GM19438 (cell line): Measurements from ENCODE around the gene CDH1.

Experiments
- ATAC-seq: cut with Tn5 transposase; IDR thresholded peaks from one replicate; pipeline ENCODE4 v1.9.1; 2021; ENCODE audit warnings: low read depth; ENCODE audit not compliant: unreplicated experiment

CDH1 gene

GRCh38 chr16:68759062-68759461, 22.0 kb downstream of the CDH1 start:
- ATAC-seq, result no peak

GRCh38 chr16:68760671-68761275, 23.7 kb downstream of the CDH1 start:
- peak; percentile 59 for ATAC-seq

DNA sequence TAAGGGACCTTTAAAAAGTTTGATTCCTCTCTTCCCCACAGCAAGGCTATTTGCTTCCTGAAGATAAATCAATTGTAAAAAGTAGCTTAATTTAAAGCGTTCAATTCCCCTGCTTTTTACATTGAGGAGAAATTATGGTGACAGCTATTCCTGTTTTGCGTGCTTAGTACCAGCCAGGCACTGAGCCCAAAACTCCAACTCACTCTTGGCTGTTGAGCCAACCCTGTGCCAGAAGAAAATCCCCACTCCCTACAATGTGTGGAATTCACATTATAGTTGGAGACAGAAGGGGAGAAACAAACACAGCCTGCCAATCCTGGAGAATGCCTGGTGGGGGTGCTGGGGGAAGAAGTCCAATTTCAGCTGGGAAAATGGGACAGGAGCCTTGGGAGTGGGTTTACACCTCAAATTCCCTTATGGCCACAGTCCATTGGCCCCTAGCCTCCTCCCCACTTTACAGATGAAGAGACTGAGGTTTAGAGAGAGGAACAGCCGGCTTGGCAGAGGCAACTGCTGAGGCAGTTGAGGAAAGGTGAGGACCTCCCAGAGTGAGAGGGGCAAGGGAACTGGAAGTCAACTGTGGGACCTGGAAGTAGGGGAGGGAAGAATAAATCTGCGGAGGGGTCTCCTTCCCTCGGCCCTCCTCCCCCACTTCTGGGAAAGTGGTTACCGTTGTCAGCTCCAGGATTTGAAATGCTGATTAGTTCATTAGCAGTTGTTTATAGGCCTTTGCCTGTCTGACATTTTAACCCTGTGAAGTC, 26.1 kb downstream of the CDH1 start:
- ATAC-seq, result no peak

DNA sequence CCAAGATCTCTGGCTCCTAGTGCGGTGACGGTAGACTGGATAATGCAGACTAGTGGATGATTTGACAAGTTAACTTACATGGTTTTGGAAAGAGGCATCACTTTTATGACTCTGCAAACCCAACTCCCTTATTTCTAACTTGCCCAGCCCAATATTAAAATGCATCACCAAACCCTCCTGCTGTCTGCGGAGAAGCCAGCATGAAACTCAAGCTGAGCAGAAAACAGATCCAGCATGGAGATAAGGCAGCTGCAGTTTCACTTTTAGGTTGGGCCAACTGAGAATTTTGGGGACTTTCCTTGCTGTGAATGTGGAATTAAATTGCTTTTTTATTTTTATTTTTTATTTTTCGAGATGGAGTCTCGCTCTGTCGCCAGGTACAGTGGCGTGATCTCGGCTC, 27.8 kb downstream of the CDH1 start:
- ATAC-seq, result no peak

DNA sequence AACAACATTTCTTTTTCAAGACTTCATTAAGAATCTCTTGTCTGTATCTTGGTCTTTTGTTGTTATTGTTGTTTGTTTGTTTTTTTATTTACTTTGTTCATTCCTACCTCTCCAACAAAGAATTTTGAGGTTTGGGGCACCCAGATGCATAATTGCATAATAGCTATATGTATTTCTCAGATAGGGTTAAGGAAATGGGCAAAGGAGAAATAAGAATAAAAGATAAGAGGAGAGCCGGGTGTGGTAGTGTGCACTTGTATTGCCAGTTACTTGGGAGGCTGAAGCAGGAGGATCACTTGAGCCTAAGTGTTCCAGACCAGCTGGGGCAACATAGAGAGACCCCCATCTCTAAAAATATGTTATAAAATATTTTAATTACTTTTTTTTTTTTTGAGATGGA, 30.5 kb downstream of the CDH1 start:
- ATAC-seq, result no peak

DNA sequence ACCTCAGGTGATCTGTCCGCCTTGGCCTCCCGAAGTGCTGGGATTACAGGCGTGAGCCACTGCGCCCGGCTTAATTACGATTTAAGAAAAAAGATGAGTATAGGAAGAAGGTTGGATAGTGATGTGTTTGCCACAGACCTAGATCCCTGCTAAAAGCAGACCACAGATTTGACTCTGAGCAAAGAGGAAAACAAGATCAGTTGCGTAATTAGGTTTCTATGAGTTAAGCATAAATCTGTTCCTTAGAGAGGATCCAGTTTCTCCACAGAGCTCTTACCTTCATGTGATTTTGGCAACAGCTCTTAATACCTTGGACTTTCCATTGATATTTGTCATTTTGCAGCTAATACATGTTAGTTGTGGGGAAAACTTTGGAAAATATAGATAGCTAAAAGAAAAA, 31.1 kb downstream of the CDH1 start:
- ATAC-seq, result no peak

GRCh38 chr16:68768771-68769170, 31.7 kb downstream of the CDH1 start:
- no peak for ATAC-seq

DNA sequence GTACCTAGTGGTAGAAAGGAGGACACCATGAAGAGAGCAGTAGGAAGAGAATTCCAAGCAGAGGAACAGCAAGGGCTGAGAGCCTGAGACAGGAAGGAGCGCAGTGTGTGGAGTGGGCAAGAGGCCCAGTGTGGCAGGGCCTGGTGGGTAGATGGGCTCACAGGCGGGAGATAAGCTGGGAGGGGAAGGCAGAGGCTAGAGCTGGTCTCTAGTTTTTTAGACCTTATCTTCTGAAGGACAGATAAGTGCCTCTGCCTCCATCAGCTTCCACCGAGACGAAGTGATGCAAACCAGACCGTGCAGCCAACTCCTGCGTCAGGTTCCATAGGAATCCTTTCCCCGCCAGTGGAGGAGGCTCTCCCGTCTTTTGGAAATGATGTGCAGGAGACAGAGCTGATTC, 33.6 kb downstream of the CDH1 start:
- no peak for ATAC-seq

DNA sequence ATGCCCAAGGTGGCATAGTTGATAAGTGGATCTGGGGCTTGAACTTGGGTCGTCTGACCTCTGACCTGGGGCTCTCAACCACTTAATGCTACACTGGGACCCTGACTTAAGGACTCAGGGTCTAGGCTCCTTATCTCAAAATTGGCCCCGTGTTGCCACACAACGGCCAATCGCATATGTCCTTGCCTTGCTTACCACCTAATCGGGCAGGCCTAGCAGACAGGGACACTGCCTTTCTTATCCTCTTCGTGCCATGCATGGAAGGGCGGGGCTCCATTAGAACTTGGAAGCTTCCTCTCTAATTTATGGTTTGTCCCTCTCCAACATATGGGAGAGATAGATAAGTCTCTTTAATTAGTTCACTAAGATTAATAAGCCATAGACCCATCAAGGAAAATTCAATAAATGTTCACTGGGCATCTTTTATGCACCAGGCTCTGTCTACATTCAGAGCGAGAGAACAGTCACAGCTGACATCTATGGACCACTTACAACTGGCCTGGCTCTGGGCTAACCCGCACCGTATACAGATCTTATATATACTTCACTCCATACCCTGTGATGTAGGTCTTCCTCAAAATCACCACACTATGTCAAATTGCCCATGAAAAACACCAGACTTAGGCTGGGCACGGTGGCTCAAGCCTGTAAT, 35.1 kb downstream of the CDH1 start:
- ATAC-seq, result no peak

DNA sequence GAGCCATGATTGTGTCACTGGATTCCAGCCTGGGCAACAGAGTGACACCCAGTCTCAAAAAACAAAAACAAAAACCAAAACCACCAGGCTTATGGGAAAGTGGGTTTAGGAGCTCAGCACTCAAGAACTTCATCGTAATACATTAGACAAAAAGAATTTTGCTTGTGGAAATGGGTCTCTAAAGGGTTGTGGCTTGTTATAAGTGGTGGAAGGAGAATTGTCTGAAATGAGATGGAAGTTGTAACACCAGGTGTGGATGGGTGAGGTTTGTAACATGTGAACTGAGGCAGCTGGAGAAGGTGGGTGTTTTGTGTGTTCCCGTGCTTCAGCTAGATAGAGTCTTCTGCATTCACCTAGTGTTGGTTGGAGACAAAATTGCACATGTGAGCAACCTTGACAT, 35.8 kb downstream of the CDH1 start:
- no peak for ATAC-seq

DNA sequence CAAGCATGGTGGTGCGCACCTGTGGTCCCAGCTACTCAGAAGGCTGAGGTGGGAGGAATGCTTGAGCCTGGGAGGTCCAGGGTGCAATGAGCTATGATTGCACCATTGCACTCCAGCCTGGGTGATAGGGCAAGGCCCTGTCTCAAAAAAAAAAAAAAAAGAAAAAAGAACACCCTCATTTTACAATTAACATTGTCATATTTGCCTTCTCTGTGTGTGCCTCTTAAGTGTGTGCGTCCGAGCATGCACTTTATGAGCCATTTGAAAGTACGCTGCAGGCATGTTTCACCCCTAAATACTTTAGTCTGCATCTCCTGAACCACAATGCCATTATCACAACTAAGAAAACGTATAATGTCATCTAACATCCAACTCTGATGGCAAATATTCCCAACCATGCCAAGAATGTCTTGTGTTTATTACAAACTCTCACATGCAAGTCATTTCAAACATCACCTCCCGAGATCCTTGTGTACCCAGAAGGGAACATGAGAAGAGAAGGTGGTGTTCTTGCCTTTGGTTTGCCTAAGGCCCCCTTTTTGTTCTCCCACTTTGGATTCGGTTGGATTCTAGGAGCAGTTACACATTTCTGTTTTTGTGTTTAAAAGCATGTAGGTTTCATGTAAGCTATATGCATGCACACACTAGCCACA, 38.0 kb downstream of the CDH1 start:
- no peak for ATAC-seq

- peak; percentile 71 for ATAC-seq
Measured at GRCh38 chr16:68776821-68777485, 39.9 kb downstream of the CDH1 start.

DNA sequence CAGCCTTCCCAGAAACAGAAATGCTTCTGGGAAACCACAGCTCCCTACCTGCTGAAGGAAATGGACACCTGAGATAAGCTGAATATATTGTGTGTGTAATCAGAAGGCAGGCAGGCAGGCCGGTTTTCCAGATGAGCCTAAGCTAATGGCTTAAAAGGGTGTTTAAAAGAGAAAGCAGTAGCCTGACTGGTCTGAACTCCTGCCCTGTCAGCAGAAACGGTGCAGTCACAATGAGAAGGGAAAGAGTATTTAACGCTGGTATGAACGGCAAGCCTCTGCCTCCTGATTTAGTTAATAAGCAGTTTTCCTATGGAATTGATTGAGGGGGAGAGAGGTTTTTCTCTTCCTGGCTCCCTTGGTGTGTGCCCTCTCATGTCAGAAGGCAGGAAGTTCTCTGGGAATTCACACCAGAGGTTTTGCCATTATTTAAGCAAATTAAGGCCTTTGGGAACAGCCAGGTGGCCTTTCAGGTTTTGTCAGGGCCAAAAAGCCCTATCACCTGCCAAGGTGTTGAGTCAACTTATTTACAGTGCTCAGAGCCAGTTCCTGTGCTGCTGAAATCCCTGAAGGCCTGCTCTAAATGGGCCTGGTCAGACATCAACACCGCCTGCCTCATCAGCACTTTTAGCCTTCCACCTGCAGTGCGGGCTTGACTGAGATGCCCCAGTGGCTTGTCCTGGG, 41.6 kb downstream of the CDH1 start:
- no peak for ATAC-seq

GRCh38 chr16:68779891-68780290, 42.8 kb downstream of the CDH1 start:
- ATAC-seq, result no peak

DNA sequence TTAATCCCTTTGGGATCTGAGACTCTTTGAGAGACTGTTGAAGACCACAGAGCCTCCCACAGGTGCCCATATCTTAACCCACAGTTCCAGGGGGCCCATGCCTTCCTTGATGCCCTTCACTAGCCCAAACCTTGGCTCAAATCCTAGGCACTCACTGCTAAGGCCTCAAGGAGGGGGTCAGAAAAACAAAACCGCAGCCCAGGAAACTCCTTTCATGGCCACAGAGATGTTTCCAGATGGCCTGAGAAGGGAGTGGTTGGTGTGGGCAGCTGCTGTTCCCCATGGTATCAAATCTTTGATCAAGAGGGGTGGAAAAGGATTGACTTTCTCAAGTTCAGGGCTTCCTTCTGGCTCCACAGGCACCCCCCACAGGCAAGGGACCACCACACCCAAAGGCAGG, 44.7 kb downstream of the CDH1 start:
- ATAC-seq, result no peak

DNA sequence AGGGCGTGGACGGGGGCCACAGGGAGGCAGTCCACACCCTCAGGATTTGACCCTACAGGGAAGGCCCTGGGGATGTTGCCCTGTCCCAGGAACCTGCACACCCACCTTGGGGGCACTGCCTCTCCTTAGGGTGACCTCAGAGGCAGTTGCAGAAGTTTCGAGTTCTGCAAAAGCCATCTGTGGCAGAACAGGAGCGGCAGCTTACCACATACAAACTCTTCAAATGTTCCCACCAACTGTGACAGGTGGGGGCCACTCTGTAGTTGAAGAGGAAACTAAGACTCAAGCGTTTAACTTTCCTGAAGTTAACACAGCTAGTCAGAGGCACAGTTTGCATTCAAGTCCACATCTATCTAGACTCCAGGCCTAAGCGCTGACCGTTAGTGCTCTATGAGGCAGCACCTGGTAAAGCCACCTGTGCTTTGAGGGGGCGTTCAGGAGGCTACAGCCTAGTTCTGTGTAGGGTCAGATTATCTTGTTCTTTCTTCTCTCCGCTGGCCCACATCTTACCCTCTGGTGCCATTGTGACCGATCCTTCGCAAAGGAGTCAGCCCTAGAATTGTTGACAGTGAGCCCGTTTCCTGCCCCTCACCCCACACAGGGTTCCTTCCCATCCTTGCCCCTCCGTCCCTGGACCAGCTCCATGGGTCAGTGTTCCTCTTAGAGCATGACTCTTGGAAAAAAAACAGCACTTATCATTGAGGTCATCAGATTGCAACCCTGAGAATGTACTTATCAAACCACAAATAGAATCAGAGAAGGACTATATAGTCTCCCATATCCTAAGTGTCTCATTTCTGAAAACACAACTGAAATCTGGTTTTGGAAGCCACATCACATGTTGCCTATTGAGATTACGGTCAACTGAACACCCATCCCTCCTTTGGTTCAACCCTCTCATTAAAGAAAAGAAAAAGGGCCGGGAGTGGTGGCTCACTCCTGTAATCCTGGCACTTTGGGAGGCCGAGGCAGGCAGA, 45.4 kb downstream of the CDH1 start:
- ATAC-seq, result peak; percentile 77

- ATAC-seq, result no peak
Measured at GRCh38 chr16:68784226-68784625, 47.1 kb downstream of the CDH1 start.

DNA sequence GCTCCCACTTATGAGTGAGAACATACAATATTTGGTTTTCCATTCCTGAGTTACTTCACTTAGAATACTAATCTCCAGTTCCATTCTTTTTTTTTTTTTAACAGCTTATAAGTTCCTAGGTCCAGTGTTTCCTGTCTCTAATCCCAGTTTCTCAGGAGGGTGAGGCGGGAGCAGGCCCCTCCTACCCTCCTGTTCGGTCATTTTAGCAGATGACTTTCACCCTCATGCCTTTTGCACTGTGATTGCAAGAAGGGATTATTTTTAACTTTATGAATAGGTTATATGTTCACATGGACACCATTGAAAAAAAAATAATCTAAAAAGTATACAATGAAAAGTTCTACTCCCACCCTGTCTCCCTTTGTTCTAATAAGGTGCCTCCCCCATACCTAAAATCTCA, 47.6 kb downstream of the CDH1 start:
- no peak for ATAC-seq

DNA sequence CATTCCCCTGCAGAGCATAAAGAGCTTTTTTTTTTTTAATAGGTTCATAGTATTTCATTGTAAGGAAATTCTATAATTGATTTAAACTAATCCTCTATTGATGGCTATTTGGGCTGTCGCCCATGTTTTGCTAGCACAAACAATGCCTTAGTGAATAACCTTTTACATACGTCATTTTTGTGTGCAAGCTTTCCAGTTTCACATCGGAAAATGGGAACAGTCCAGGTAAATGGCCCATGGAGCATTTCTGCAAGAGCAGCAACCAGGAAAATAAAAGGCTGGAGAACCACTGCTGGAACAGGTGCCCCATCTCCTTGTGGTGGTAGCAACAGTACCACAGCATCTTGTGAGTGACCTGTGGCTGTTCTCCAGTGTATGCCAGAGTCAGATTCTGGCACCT, 48.6 kb downstream of the CDH1 start:
- no peak for ATAC-seq
